C4-2B (cell line): ENCODE results near the gene SPATA24.

Source experiments
- ZFX ChIP-seq: fragments of 450-650 bp; IDR thresholded peaks from 2 replicates; pipeline ENCODE4 v1.6.1; 2017
- TF ChIP-seq, protein P1 (sequence below): fragments of 450-650 bp; conservative IDR thresholded peaks from 2 replicates; pipeline ENCODE4 v1.5.1; 2017; ENCODE audit warnings: mild to moderate bottlenecking

DNA sequence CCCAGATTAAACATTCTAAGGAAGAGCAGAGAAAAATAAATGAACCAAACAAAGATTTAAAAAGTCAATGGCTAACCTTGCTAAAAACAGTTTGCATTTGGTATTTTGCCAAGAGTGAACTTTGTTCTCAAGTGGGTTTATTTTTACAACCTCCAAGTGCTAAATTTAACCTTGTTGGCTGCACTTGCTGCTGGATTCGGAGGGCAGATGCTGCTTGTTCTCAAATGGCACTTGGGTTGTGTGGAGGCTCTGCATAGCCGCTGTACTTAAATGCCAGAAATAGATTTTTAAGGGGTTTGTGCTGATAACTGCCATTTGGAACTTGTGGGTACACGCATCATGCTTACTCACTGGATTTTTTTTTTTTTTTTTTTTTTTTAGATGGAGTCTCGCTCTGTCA lies 13.3 kb upstream of the SPATA24 start:
- TF ChIP-seq, protein P1, sequence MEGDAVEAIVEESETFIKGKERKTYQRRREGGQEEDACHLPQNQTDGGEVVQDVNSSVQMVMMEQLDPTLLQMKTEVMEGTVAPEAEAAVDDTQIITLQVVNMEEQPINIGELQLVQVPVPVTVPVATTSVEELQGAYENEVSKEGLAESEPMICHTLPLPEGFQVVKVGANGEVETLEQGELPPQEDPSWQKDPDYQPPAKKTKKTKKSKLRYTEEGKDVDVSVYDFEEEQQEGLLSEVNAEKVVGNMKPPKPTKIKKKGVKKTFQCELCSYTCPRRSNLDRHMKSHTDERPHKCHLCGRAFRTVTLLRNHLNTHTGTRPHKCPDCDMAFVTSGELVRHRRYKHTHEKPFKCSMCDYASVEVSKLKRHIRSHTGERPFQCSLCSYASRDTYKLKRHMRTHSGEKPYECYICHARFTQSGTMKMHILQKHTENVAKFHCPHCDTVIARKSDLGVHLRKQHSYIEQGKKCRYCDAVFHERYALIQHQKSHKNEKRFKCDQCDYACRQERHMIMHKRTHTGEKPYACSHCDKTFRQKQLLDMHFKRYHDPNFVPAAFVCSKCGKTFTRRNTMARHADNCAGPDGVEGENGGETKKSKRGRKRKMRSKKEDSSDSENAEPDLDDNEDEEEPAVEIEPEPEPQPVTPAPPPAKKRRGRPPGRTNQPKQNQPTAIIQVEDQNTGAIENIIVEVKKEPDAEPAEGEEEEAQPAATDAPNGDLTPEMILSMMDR: no peak
- no peak for TF ChIP-seq ZFX
